ENCODE results near the gene PGAP2.

Gene PGAP2

GRCh38 chr11:3822312-3822711 is 14.0 kb downstream of the PGAP2 start:
- Histone ChIP-seq H3K27ac (ENCODE audit: low read depth in 2 of 2, low read length in 2 of 2) (no peak overlapping the region), H3K36me3 (ENCODE audit: control insufficient read depth in 2 of 2, insufficient read depth in 2 of 2, low read length in 2 of 2) (peaks cover 5 to 21% of the 10 kb centered on the region in 2 donors), H3K4me3 (ENCODE audit: low read length in 2 of 2) (no peak overlapping the region), H3K4me1 (ENCODE audit: control insufficient read depth in 2 of 2, insufficient read depth in 2 of 2, low read length in 2 of 2) (no peaks in the 10 kb centered on the region), H3K9ac (ENCODE audit: low read depth in 1 of 2, low read length in 2 of 2) (no peak overlapping the region), H3K27me3 (ENCODE audit: control insufficient read depth in 2 of 2, insufficient read depth in 2 of 2, low read length in 2 of 2) (no peaks in the 10 kb centered on the region), H3K9me3 (ENCODE audit: control insufficient read depth in 2 of 2, low read length in 2 of 2) (no peaks in the 10 kb centered on the region)

- Histone ChIP-seq H3K36me3 (ENCODE audit: control insufficient read depth in 2 of 2, insufficient read depth in 2 of 2, low read length in 2 of 2) (peaks cover 13 to 30% of the 10 kb centered on the region in 2 donors), H3K4me1 (ENCODE audit: control insufficient read depth in 2 of 2, insufficient read depth in 2 of 2, low read length in 2 of 2) (no peaks in the 10 kb centered on the region), H3K27ac (ENCODE audit: low read depth in 2 of 2, low read length in 2 of 2) (no peak overlapping the region), H3K9me3 (ENCODE audit: control insufficient read depth in 2 of 2, low read length in 2 of 2) (no peaks in the 10 kb centered on the region), H3K4me3 (ENCODE audit: low read length in 2 of 2) (no peak overlapping the region), H3K27me3 (ENCODE audit: control insufficient read depth in 2 of 2, insufficient read depth in 2 of 2, low read length in 2 of 2) (no peaks in the 10 kb centered on the region), H3K9ac (ENCODE audit: low read depth in 1 of 2, low read length in 2 of 2) (no peak overlapping the region)
Measured at GRCh38 chr11:3823303-3823702, 14.9 kb downstream of the PGAP2 start.

GRCh38 chr11:3823762-3824506 is 15.6 kb downstream of the PGAP2 start:
- H3K27ac ChIP-seq (ENCODE audit: low read depth in 2 of 2, low read length in 2 of 2), result no peak overlapping the region
- no peaks in the 10 kb centered on the region for H3K9me3 ChIP-seq (ENCODE audit: control insufficient read depth in 2 of 2, low read length in 2 of 2)
- H3K9ac ChIP-seq (ENCODE audit: low read depth in 1 of 2, low read length in 2 of 2), result no peak overlapping the region
- H3K4me1 ChIP-seq (ENCODE audit: control insufficient read depth in 2 of 2, insufficient read depth in 2 of 2, low read length in 2 of 2), result no peaks in the 10 kb centered on the region
- peaks cover 13 to 30% of the 10 kb centered on the region in 2 donors for H3K36me3 ChIP-seq (ENCODE audit: control insufficient read depth in 2 of 2, insufficient read depth in 2 of 2, low read length in 2 of 2)
- no peak overlapping the region for H3K4me3 ChIP-seq (ENCODE audit: low read length in 2 of 2)
- no peaks in the 10 kb centered on the region for H3K27me3 ChIP-seq (ENCODE audit: control insufficient read depth in 2 of 2, insufficient read depth in 2 of 2, low read length in 2 of 2)

GRCh38 chr11:3824714-3825472 is 16.5 kb downstream of the PGAP2 start:
- no peaks in the 10 kb centered on the region for H3K4me1 ChIP-seq (ENCODE audit: control insufficient read depth in 2 of 2, insufficient read depth in 2 of 2, low read length in 2 of 2)
- no peaks in the 10 kb centered on the region for H3K9me3 ChIP-seq (ENCODE audit: control insufficient read depth in 2 of 2, low read length in 2 of 2)
- H3K9ac ChIP-seq (ENCODE audit: low read depth in 1 of 2, low read length in 2 of 2), result no peak overlapping the region
- no peaks in the 10 kb centered on the region for H3K27me3 ChIP-seq (ENCODE audit: control insufficient read depth in 2 of 2, insufficient read depth in 2 of 2, low read length in 2 of 2)
- H3K36me3 ChIP-seq (ENCODE audit: control insufficient read depth in 2 of 2, insufficient read depth in 2 of 2, low read length in 2 of 2), result peaks cover 13 to 35% of the 10 kb centered on the region in 2 donors
- no peak overlapping the region for H3K4me3 ChIP-seq (ENCODE audit: low read length in 2 of 2)
- H3K27ac ChIP-seq (ENCODE audit: low read depth in 2 of 2, low read length in 2 of 2), result no peak overlapping the region

- no peak overlapping the region for H3K27ac ChIP-seq (ENCODE audit: low read depth in 2 of 2, low read length in 2 of 2)
- no peaks in the 10 kb centered on the region for H3K9me3 ChIP-seq (ENCODE audit: control insufficient read depth in 2 of 2, low read length in 2 of 2)
- H3K4me1 ChIP-seq (ENCODE audit: control insufficient read depth in 2 of 2, insufficient read depth in 2 of 2, low read length in 2 of 2), result peaks cover 0 to 2% of the 10 kb centered on the region in 2 donors
- no peak overlapping the region for H3K9ac ChIP-seq (ENCODE audit: low read depth in 1 of 2, low read length in 2 of 2)
- peaks cover 15 to 36% of the 10 kb centered on the region in 2 donors for H3K36me3 ChIP-seq (ENCODE audit: control insufficient read depth in 2 of 2, insufficient read depth in 2 of 2, low read length in 2 of 2)
- no peaks in the 10 kb centered on the region for H3K27me3 ChIP-seq (ENCODE audit: control insufficient read depth in 2 of 2, insufficient read depth in 2 of 2, low read length in 2 of 2)
- H3K4me3 ChIP-seq (ENCODE audit: low read length in 2 of 2), result no peak overlapping the region
Measured at GRCh38 chr11:3825473-3826154, 17.3 kb downstream of the PGAP2 start.

- Histone ChIP-seq H3K36me3 (ENCODE audit: control insufficient read depth in 2 of 2, insufficient read depth in 2 of 2, low read length in 2 of 2) (peaks cover 21 to 36% of the 10 kb centered on the region in 2 donors), H3K9ac (ENCODE audit: low read depth in 1 of 2, low read length in 2 of 2) (no peak overlapping the region)
Measured at GRCh38 chr11:3826721-3827120, 18.4 kb downstream of the PGAP2 start.

GRCh38 chr11:3827434-3828186 is 19.2 kb downstream of the PGAP2 start:
- Histone ChIP-seq H3K27me3 (ENCODE audit: control insufficient read depth in 2 of 2, insufficient read depth in 2 of 2, low read length in 2 of 2) (no peaks in the 10 kb centered on the region), H3K4me1 (ENCODE audit: control insufficient read depth in 2 of 2, insufficient read depth in 2 of 2, low read length in 2 of 2) (peaks cover 7 to 10% of the 10 kb centered on the region in 2 donors), H3K27ac (ENCODE audit: low read depth in 2 of 2, low read length in 2 of 2) (no peak overlapping the region), H3K36me3 (ENCODE audit: control insufficient read depth in 2 of 2, insufficient read depth in 2 of 2, low read length in 2 of 2) (peaks cover 28 to 39% of the 10 kb centered on the region in 2 donors), H3K9ac (ENCODE audit: low read depth in 1 of 2, low read length in 2 of 2) (no peak overlapping the region), H3K4me3 (ENCODE audit: low read length in 2 of 2) (no peak overlapping the region), H3K9me3 (ENCODE audit: control insufficient read depth in 2 of 2, low read length in 2 of 2) (no peaks in the 10 kb centered on the region)

More at GRCh38 chr11:3826721-3827120, 18.4 kb downstream of the PGAP2 start:
- Histone ChIP-seq H3K9me3 (ENCODE audit: control insufficient read depth in 2 of 2, low read length in 2 of 2) (no peaks in the 10 kb centered on the region), H3K4me1 (ENCODE audit: control insufficient read depth in 2 of 2, insufficient read depth in 2 of 2, low read length in 2 of 2) (peaks cover 1 to 2% of the 10 kb centered on the region in 2 donors), H3K27me3 (ENCODE audit: control insufficient read depth in 2 of 2, insufficient read depth in 2 of 2, low read length in 2 of 2) (no peaks in the 10 kb centered on the region), H3K27ac (ENCODE audit: low read depth in 2 of 2, low read length in 2 of 2) (no peak overlapping the region), H3K4me3 (ENCODE audit: low read length in 2 of 2) (no peak overlapping the region)

- no peak overlapping the region for H3K27ac ChIP-seq (ENCODE audit: low read depth in 2 of 2, low read length in 2 of 2)
- H3K4me1 ChIP-seq (ENCODE audit: control insufficient read depth in 2 of 2, insufficient read depth in 2 of 2, low read length in 2 of 2), result peaks cover 26% of the 10 kb centered on the region in 2 donors
- no peak overlapping the region for H3K9ac ChIP-seq (ENCODE audit: low read depth in 1 of 2, low read length in 2 of 2)
- H3K36me3 ChIP-seq (ENCODE audit: control insufficient read depth in 2 of 2, insufficient read depth in 2 of 2, low read length in 2 of 2), result peaks cover 29 to 43% of the 10 kb centered on the region in 2 donors
- no peaks in the 10 kb centered on the region for H3K9me3 ChIP-seq (ENCODE audit: control insufficient read depth in 2 of 2, low read length in 2 of 2)
- H3K4me3 ChIP-seq (ENCODE audit: low read length in 2 of 2), result no peak overlapping the region
- H3K27me3 ChIP-seq (ENCODE audit: control insufficient read depth in 2 of 2, insufficient read depth in 2 of 2, low read length in 2 of 2), result no peaks in the 10 kb centered on the region
Measured at GRCh38 chr11:3830088-3830487, 21.7 kb downstream of the PGAP2 start.

GRCh38 chr11:3830730-3831129 is 22.4 kb downstream of the PGAP2 start:
- Histone ChIP-seq H3K9ac (ENCODE audit: low read depth in 1 of 2, low read length in 2 of 2) (no peak overlapping the region), H3K4me3 (ENCODE audit: low read length in 2 of 2) (no peak overlapping the region), H3K27ac (ENCODE audit: low read depth in 2 of 2, low read length in 2 of 2) (no peak overlapping the region), H3K4me1 (ENCODE audit: control insufficient read depth in 2 of 2, insufficient read depth in 2 of 2, low read length in 2 of 2) (peaks cover 32% of the 10 kb centered on the region in 2 donors), H3K27me3 (ENCODE audit: control insufficient read depth in 2 of 2, insufficient read depth in 2 of 2, low read length in 2 of 2) (no peaks in the 10 kb centered on the region), H3K9me3 (ENCODE audit: control insufficient read depth in 2 of 2, low read length in 2 of 2) (no peaks in the 10 kb centered on the region), H3K36me3 (ENCODE audit: control insufficient read depth in 2 of 2, insufficient read depth in 2 of 2, low read length in 2 of 2) (peaks cover 29 to 38% of the 10 kb centered on the region in 2 donors)

Data from mucosa of rectum (tissue), 2 donors.